PC-3 (cell line): Measurements from ENCODE around the gene DDX42. TPM values are rescaled to one million over a fixed set of nuclear protein-coding genes. Genes with fewer than 3 reads are reported as not detected.

Source experiments
- ATAC-seq: fragments of 200-7000 bp; cut with Tn5 transposase; 2 replicates; pipeline ENCODE4 v1.9.1; 2020; ENCODE audit warnings: mild to moderate bottlenecking, moderate library complexity
- BruUV-seq: library from RNA; stranded (reverse); fragments of 400-500 nt; replicated peaks from 2 replicates; lab custom pipeline; 2021; lab: Mats Ljungman, UMichigan
- CTCF ChIA-PET: fragments of 300-600 bp; sonication (Branson Sonifier 250); formaldehyde crosslinking; loops from one replicate; lab custom pipeline; 2022; ENCODE audit warnings: antibody characterized with exemption; lab: Charles Lee
- POLR2A ChIA-PET: fragments of 300-600 bp; sonication (Branson Sonifier 250); formaldehyde crosslinking; loops from one replicate; lab custom pipeline; 2022; ENCODE audit warnings: antibody characterized with exemption; ENCODE audit not compliant: unreplicated experiment; lab: Charles Lee
- DNase-seq: peaks from one replicate; pipeline ENCODE4 v3.0.0-alpha.2; 2015
- H2AFZ ChIP-seq: fragments of 300-600 bp; sonication (generic); 2 replicates; pipeline ENCODE4 v1.6.0; 2016; ENCODE audit warnings: antibody characterized with exemption, low read length
- H3F3A ChIP-seq: fragments of 300-600 bp; sonication (generic); one replicate; pipeline ENCODE4 v1.6.0; 2017; ENCODE audit warnings: antibody characterized with exemption, low read length, control low read depth, mild to moderate bottlenecking; ENCODE audit not compliant: unreplicated experiment
- H3K27ac ChIP-seq: fragments of 300-600 bp; sonication (generic); 2 replicates; pipeline ENCODE4 v1.5.1; 2016; ENCODE audit warnings: mild to moderate bottlenecking, low read length
- H3K27me3 ChIP-seq: fragments of 300-600 bp; sonication (generic); 2 replicates; pipeline ENCODE4 v1.6.1; 2016; ENCODE audit warnings: low read length, mixed read lengths
- H3K36me3 ChIP-seq: fragments of 300-600 bp; sonication (generic); 2 replicates; pipeline ENCODE4 v1.6.1; 2016; ENCODE audit warnings: low read depth, mixed run types, low read length, mixed read lengths
- H3K4me1 ChIP-seq: fragments of 300-600 bp; sonication (generic); 2 replicates; pipeline ENCODE4 v1.5.1; 2016; ENCODE audit warnings: low read length; ENCODE audit not compliant: insufficient read depth
- H3K4me2 ChIP-seq: fragments of 300-600 bp; sonication (generic); 2 replicates; pipeline ENCODE4 v1.6.0; 2016; ENCODE audit warnings: low read length
- H3K4me3 ChIP-seq: fragments of 300-600 bp; sonication (generic); 2 replicates; pipeline ENCODE4 v1.5.1; 2016; ENCODE audit warnings: mild to moderate bottlenecking, low read length, mixed read lengths
- H3K79me2 ChIP-seq: fragments of 300-600 bp; sonication (generic); 2 replicates; pipeline ENCODE4 v1.6.1; 2017; ENCODE audit warnings: low read length, mixed read lengths
- H3K9ac ChIP-seq: fragments of 300-600 bp; sonication (generic); 2 replicates; pipeline ENCODE4 v1.6.0; 2016; ENCODE audit warnings: mild to moderate bottlenecking, low read length
- H3K9me2 ChIP-seq: fragments of 300-600 bp; sonication (generic); replicated peaks from 2 replicates; pipeline ENCODE4 v1.6.1; 2016; ENCODE audit warnings: mixed run types, low read length, mixed read lengths
- H3K9me3 ChIP-seq: fragments of 300-600 bp; sonication (generic); 2 replicates; pipeline ENCODE4 v1.6.1; 2016; ENCODE audit warnings: low read length, mixed read lengths
- H4K20me1 ChIP-seq: fragments of 300-600 bp; sonication (generic); 2 replicates; pipeline ENCODE4 v1.6.1; 2016; ENCODE audit warnings: low read length, mixed read lengths
- CTCF ChIP-seq: fragments of 300-600 bp; sonication (generic); conservative IDR thresholded peaks from 2 replicates; pipeline ENCODE4 v1.5.1; 2017; ENCODE audit warnings: antibody characterized with exemption, low read depth, mild to moderate bottlenecking, low read length
- EZH2 ChIP-seq: fragments of 300-600 bp; sonication (generic); IDR thresholded peaks from one replicate; pipeline ENCODE4 v1.6.1; 2017; ENCODE audit warnings: antibody characterized with exemption, mild to moderate bottlenecking, low read length; ENCODE audit not compliant: unreplicated experiment
- EZH2phosphoT487 ChIP-seq: fragments of 300-600 bp; sonication (generic); IDR thresholded peaks from 2 replicates; pipeline ENCODE4 v1.6.1; 2018; ENCODE audit warnings: mild to moderate bottlenecking, antibody characterized with exemption, low read length, borderline replicate concordance
- intact Hi-C: fragments of 100-400 bp; cut with micrococcal nuclease; formaldehyde crosslinking; loops from 2 replicates; pipeline ENCODE4 v1.9.0; 2023
- total RNA-seq: library from RNA; depleted of rRNA; stranded (reverse); fragments of >200 nt; gene quantifications from 2 replicates; pipeline ENCODE4 v1.2.3, GENCODE V29; 2014

The DDX42 gene
- total RNA-seq, 1 experiment from 2014 or later = 72.4 TPM

DNA sequence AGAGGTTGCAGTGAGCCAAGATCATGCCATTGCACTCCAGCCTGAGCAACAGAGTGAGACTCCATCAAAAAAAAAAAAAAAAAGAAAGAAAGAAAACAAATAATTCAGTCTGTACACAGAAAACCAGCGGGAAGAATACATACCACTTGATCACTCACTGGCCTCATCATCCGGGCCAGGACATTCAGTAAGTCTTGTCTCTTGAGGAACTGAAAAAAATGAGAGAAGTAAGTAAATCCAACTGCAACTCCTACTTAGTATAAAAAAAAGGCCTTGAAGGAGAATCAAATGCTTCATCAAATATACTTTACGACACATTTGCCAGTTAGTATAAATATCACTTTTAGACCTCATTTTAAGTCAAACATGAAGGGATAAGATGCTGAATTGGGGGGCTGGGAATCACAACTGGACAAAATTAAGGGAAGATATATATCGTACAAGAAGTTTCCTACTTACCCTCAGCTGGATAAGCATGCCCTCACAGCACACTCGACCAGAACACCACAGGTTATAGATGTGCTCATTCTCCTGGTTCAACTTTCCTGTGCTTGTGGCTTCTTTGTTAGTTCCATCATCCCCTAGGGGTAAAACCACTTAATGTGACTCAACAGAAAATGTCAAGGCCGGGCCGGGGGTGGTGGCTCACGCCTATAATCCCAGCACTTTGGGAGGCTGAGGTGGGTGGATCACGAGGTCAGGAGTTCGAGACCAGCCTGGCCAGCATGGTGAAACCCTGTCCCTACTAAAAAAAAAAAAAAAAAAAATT lies 13.0 kb upstream of the DDX42 start:
- no peak overlapping the region for H3K4me3 ChIP-seq
- H3K9me2 ChIP-seq = no peaks in the 10 kb centered on the region
- no peak overlapping the region for H3K27ac ChIP-seq
- ATAC-seq (no peak), DNase-seq (no peak)
- intact Hi-C loops = no loop called here
- no peak overlapping the region for H3K9ac ChIP-seq
- peaks cover 14% of the 10 kb centered on the region for H3K79me2 ChIP-seq
- no peaks in the 10 kb centered on the region for H3F3A ChIP-seq
- H3K36me3 ChIP-seq = peaks cover 73% of the 10 kb centered on the region
- H3K9me3 ChIP-seq = no peaks in the 10 kb centered on the region
- peaks cover 4% of the 10 kb centered on the region; the same call in 1 of the 2 replicates for H4K20me1 ChIP-seq
- no peak overlapping the region for H2AFZ ChIP-seq
- BruUV-seq = no TSS peak
- POLR2A ChIA-PET = no interaction called here
- CTCF ChIA-PET = no interaction called here
- no peaks in the 10 kb centered on the region for H3K27me3 ChIP-seq
- TF ChIP-seq CTCF (no peak), EZH2 (no peak), EZH2phosphoT487 (no peak)
- H3K4me2 ChIP-seq = no peak overlapping the region
- H3K4me1 ChIP-seq = no peaks in the 10 kb centered on the region

- no peaks in the 10 kb centered on the region for H3K9me3 ChIP-seq
- POLR2A ChIA-PET = no interaction called here
- H3K4me1 ChIP-seq = no peaks in the 10 kb centered on the region
- peaks cover 15% of the 10 kb centered on the region for H4K20me1 ChIP-seq
- peaks cover 29% of the 10 kb centered on the region for H3K79me2 ChIP-seq
- no peaks in the 10 kb centered on the region for H3F3A ChIP-seq
- no peak overlapping the region for H3K4me2 ChIP-seq
- H3K9me2 ChIP-seq = no peaks in the 10 kb centered on the region
- no peaks in the 10 kb centered on the region for H3K27me3 ChIP-seq
- intact Hi-C loops = no loop called here
- H3K36me3 ChIP-seq = peaks cover 71% of the 10 kb centered on the region
- ATAC-seq = no peak
- no TSS peak for BruUV-seq
- no peak for DNase-seq
- CTCF ChIA-PET = no interaction called here
- no peak overlapping the region for H3K27ac ChIP-seq
- no peak for TF ChIP-seq EZH2phosphoT487
- TF ChIP-seq EZH2 = no peak
- no peak for TF ChIP-seq CTCF
- H2AFZ ChIP-seq = no peak overlapping the region
- no peak overlapping the region for H3K4me3 ChIP-seq
- H3K9ac ChIP-seq = no peak overlapping the region
These were observed 11.6 kb upstream of the DDX42 start for GRCh38 chr17:63762161-63763078.
